ENCODE results near the gene EXD3. TPM values are rescaled to one million over a fixed set of nuclear protein-coding genes. Genes with fewer than 3 reads are reported as not detected.

The EXD3 gene
- total RNA-seq, 1 experiment from 2014 or later = 15.3 TPM

DNA sequence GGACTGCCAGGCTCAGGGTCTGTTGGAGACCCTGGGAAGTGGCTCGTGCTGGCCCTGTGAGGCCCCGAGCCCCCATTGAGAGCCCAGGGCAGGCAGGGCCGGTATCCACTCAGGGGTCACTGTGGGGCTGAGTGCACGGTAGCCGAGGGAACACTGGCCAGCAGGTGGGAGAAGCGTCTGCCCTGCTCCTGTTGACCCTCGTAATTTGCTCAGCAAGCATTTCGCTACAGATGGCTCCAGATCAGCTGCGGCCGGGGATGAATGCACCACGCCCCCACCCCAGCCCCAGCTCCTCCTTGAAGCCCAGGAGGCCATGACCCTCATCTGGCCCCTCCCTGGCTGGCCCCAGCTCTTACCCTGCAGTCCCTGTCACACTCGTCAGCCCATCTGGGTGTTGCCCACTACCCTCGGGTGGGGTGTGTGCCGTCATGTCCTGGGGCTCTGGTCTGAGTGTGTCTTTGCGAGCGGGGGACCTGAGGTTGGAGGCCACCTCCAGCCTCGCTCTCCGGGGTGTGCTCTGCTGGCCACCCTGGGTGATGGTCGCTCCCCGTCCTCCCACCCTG, 114.8 kb downstream of the EXD3 start:
- H2AK5ac ChIP-seq (ENCODE audit: insufficient read length, low read length) = no peak overlapping the region
- DNase-seq = peak; percentile 39
- H3K56ac ChIP-seq (ENCODE audit: insufficient read length, low read depth, low read length) = no peak overlapping the region
- no peak overlapping the region for H3K27ac ChIP-seq (ENCODE audit: insufficient read length, low read depth, low read length)
- H3T11ph ChIP-seq (ENCODE audit: low read length) = no peak overlapping the region
- H3K23ac ChIP-seq (ENCODE audit: insufficient read length, low read depth, low read length) = no peak overlapping the region
- Mint-ChIP-seq H3K9me3 (no peaks in the 10 kb centered on the region; a peak in 1 of 5 replicates), H3K27me3 (ENCODE audit: low read depth) (peaks cover 8% of the 10 kb centered on the region), H3K27ac (no peak overlapping the region), H3K4me3 (no peak overlapping the region; a peak in 1 of 5 replicates), H3K36me3 (ENCODE audit: insufficient read depth in 1 of 3, low read depth in 3 of 3) (no peaks in the 10 kb centered on the region), H3K4me1 (peaks cover 6 to 34% of the 10 kb centered on the region in 2 experiments)
- no peak overlapping the region for H3K14ac ChIP-seq (ENCODE audit: insufficient read depth, low read length)
- no peaks in the 10 kb centered on the region for H3K79me2 ChIP-seq (ENCODE audit: insufficient read depth, low read length)
- no CpG with 5 or more reads among the region's 20 CpGs for WGBS (ENCODE audit: extremely low coverage, insufficient read length, low lambda C conversion rate)
- H3K18ac ChIP-seq (ENCODE audit: insufficient read length, low read depth, low read length) = no peak overlapping the region
- H2BK120ac ChIP-seq (ENCODE audit: low read depth, low read length, poor library complexity, severe bottlenecking) = no peak overlapping the region
- no peaks in the 10 kb centered on the region for H3K79me1 ChIP-seq (ENCODE audit: insufficient read depth, low read depth, low read length, poor library complexity, severe bottlenecking)
- no peak overlapping the region for H2BK20ac ChIP-seq (ENCODE audit: low read depth, low read length, poor library complexity, severe bottlenecking)
- no peak overlapping the region for H3K9ac ChIP-seq (ENCODE audit: extremely low read depth, insufficient read length, low read length)
- no peaks in the 10 kb centered on the region for H3K9me3 ChIP-seq (ENCODE audit: control insufficient read depth, low read depth, low read length)
- H4K5ac ChIP-seq (ENCODE audit: insufficient read length, low read depth, low read length) = no peak overlapping the region
- no peak overlapping the region for H2AFZ ChIP-seq (ENCODE audit: low read length)
- H4K20me1 ChIP-seq (ENCODE audit: control insufficient read depth, insufficient read depth, insufficient read length) = no peaks in the 10 kb centered on the region
- H4K91ac ChIP-seq (ENCODE audit: insufficient read length, low read depth, low read length) = no peak overlapping the region
- H3K4me1 ChIP-seq (ENCODE audit: insufficient read depth, low read length) = no peaks in the 10 kb centered on the region; the same call in 1 of the 2 replicates
- no peaks in the 10 kb centered on the region for H3K27me3 ChIP-seq (ENCODE audit: insufficient read depth, low read length)
- H2BK12ac ChIP-seq (ENCODE audit: insufficient read length, low read depth, low read length) = no peak overlapping the region
- no peak overlapping the region for H3K4ac ChIP-seq (ENCODE audit: low read depth, low read length)
- no peak overlapping the region for H3K4me2 ChIP-seq (ENCODE audit: insufficient read depth, insufficient read length, low read length)
- no peak overlapping the region for H2BK15ac ChIP-seq (ENCODE audit: low read depth, low read length)
- H4K8ac ChIP-seq (replicated peaks; ENCODE audit: insufficient read length, low read depth, low read length) = no peak overlapping the region
- H2BK5ac ChIP-seq (ENCODE audit: insufficient read length, low read length) = no peak overlapping the region
- H3K23me2 ChIP-seq (ENCODE audit: insufficient read length, low read depth, low read length, poor library complexity, severe bottlenecking) = no peaks in the 10 kb centered on the region
- TF ChIP-seq CTCF (conservative IDR thresholded peaks at IDR 0.05) = no peak
